ENCODE data around the gene RAB30.

The RAB30 gene

DNA sequence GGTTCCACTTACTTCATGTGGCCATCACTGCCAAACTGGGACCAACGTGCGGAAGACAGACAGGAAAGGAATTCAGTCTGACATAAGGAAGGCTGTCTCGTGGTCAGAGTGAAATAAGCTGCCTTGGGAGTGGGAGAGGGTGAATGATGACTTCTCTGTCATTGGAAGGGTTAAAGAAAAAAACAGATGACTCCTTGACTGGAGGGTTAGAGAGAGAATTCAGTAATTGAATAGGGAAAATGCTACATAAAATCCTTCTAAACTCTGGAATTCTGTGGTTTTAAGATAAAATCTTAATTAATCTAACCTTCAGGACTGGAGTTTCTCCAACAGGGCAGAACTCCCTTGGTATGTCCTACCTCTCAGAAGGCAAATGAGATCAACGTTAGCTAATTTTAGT lies 33.8 kb downstream of the RAB30 start:
- H3K27ac ChIP-seq (replicated peaks; ENCODE audit: low read length) = no peak overlapping the region
- no peak overlapping the region for H4K91ac ChIP-seq (ENCODE audit: low read depth, low read length, poor library complexity)

DNA sequence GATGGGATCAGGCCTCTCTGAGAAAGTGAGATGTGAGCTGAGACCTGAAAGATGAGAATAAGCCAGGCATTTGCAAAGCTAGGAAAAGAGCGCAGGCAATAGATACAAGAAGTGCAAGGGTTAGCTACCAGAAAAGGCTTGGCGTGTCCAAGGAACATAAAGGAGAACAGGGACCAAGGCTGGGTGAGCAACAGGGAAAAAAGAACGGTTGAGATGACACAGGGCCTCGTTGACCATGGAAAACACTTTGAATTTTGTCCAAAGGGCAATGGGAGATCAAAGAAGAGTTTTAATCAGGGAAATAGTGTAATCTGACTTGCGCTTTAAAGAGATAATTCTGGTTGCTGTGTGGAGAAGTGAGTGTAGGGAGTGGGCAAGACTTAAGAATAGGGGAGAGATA lies 35.0 kb downstream of the RAB30 start:
- Histone ChIP-seq H2BK5ac (ENCODE audit: low read length) (no peak overlapping the region), H2BK12ac (ENCODE audit: low read length) (no peak overlapping the region), H3K4me2 (ENCODE audit: insufficient read depth, low read length, poor library complexity, severe bottlenecking) (no peak overlapping the region), H2BK15ac (ENCODE audit: low read length) (no peak overlapping the region), H3K23ac (ENCODE audit: low read depth, low read length, poor library complexity) (no peak overlapping the region), H3K79me1 (ENCODE audit: low read depth, low read length) (no peaks in the 10 kb centered on the region), H3K4me1 (ENCODE audit: control insufficient read depth in 2 of 2, insufficient read depth in 1 of 2, low read depth in 1 of 2, low read length in 2 of 2) (peaks cover 5 to 8% of the 10 kb centered on the region in 2 donors), H3K27ac (replicated peaks; ENCODE audit: low read length) (no peak overlapping the region), H2BK120ac (ENCODE audit: low read depth, low read length) (no peak overlapping the region), H2AFZ (ENCODE audit: low read length) (no peak overlapping the region), H3K14ac (ENCODE audit: low read length) (no peak overlapping the region), H3K4ac (ENCODE audit: low read length) (no peak overlapping the region), H3K18ac (ENCODE audit: low read length) (no peak overlapping the region), H4K8ac (ENCODE audit: low read depth, low read length) (no peak overlapping the region), H4K91ac (ENCODE audit: low read depth, low read length, poor library complexity) (no peak overlapping the region), H3K27me3 (ENCODE audit: control insufficient read depth in 3 of 3, insufficient read depth in 3 of 3, low read depth in 1 of 3, low read length in 3 of 3) (no peaks in the 10 kb centered on the region), H3K36me3 (replicated peaks in 1 of 2; ENCODE audit: control insufficient read depth in 2 of 2, insufficient read depth in 2 of 2, low read length in 2 of 2) (no peaks in the 10 kb centered on the region), H2AK5ac (ENCODE audit: low read depth, low read length) (no peak overlapping the region), H3K9ac (ENCODE audit: low read depth, low read length, poor library complexity) (no peak overlapping the region), H3K4me3 (ENCODE audit: low read length in 2 of 2) (no peak overlapping the region), H3K9me3 (replicated peaks in 1 of 2; ENCODE audit: control insufficient read depth in 2 of 2, insufficient read depth in 1 of 2, low read depth in 1 of 2, low read length in 2 of 2) (no peaks in the 10 kb centered on the region)
- no peak for DNase-seq (ENCODE audit: low spot score)
- WGBS, 2 donors (ENCODE audit: extremely low coverage in 2 of 2, insufficient read length in 2 of 2, insufficient replicate concordance in 1 of 2) = no CpG with 5 or more reads among the region's 5 CpGs

More for the DNA sequence above, 33.8 kb downstream of the RAB30 start:
- H3K4me3 ChIP-seq (ENCODE audit: low read length in 2 of 2) = no peak overlapping the region
- H3K36me3 ChIP-seq (replicated peaks in 1 of 2; ENCODE audit: control insufficient read depth in 2 of 2, insufficient read depth in 2 of 2, low read length in 2 of 2) = no peaks in the 10 kb centered on the region
- no peak overlapping the region for H2AFZ ChIP-seq (ENCODE audit: low read length)
- H3K9me3 ChIP-seq (replicated peaks in 1 of 2; ENCODE audit: control insufficient read depth in 2 of 2, insufficient read depth in 1 of 2, low read depth in 1 of 2, low read length in 2 of 2) = no peaks in the 10 kb centered on the region
- H2AK5ac ChIP-seq (ENCODE audit: low read depth, low read length) = no peak overlapping the region
- H3K4me1 ChIP-seq (ENCODE audit: control insufficient read depth in 2 of 2, insufficient read depth in 1 of 2, low read depth in 1 of 2, low read length in 2 of 2) = peaks cover 5 to 8% of the 10 kb centered on the region in 2 donors
- no peak overlapping the region for H4K8ac ChIP-seq (ENCODE audit: low read depth, low read length)
- no peak overlapping the region for H2BK12ac ChIP-seq (ENCODE audit: low read length)
- H3K4ac ChIP-seq (ENCODE audit: low read length) = no peak overlapping the region
- no peak overlapping the region for H3K4me2 ChIP-seq (ENCODE audit: insufficient read depth, low read length, poor library complexity, severe bottlenecking)
- no peak overlapping the region for H3K18ac ChIP-seq (ENCODE audit: low read length)
- no peak overlapping the region for H3K9ac ChIP-seq (ENCODE audit: low read depth, low read length, poor library complexity)
- no CpG with 5 or more reads among the region's 4 CpGs for WGBS, 2 donors (ENCODE audit: extremely low coverage in 2 of 2, insufficient read length in 2 of 2, insufficient replicate concordance in 1 of 2)
- H3K27me3 ChIP-seq (ENCODE audit: control insufficient read depth in 3 of 3, insufficient read depth in 3 of 3, low read depth in 1 of 3, low read length in 3 of 3) = no peaks in the 10 kb centered on the region
- DNase-seq (ENCODE audit: low spot score) = no peak
- H3K79me1 ChIP-seq (ENCODE audit: low read depth, low read length) = no peaks in the 10 kb centered on the region
- H3K23ac ChIP-seq (ENCODE audit: low read depth, low read length, poor library complexity) = no peak overlapping the region
- H3K14ac ChIP-seq (ENCODE audit: low read length) = no peak overlapping the region
- H2BK120ac ChIP-seq (ENCODE audit: low read depth, low read length) = no peak overlapping the region
- H2BK5ac ChIP-seq (ENCODE audit: low read length) = no peak overlapping the region
- no peak overlapping the region for H2BK15ac ChIP-seq (ENCODE audit: low read length)

DNA sequence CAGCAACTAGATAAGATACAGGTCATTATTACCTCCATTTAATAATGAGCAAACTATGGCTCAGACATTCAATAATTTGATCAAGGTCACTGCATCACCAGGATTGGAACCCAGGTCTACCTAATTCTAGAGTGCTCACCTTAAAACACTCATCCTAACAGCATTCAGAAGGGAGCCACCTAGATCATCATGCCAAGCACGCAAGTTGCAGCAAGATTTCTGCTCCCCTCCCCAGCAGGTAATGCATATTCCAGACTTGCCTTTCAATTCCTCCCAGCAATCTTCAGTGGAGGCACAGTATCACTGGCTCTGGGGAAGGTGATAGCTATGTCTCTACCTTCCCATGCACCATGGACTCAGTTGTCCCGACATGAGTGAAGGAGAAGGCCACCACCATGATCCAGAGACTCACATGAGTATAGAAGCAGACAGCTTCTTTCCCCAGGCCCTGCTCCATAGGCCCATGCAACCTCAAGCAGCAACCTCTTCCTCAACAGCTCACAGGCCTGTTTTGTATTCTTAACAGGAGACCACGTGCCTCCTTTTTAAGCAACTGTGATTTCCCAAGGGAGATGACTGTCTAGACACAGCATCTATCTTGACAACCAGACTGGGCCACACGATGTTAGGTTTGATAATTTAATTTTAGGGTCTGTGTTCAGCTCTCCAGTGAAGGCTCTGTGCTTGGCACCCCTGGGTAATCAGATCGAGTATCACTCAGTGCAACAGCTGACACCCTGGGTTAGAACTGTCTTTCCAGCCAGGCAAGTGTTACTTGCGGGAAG lies 36.4 kb downstream of the RAB30 start:
- Histone ChIP-seq H3K4ac (ENCODE audit: low read length) (no peak overlapping the region), H3K23ac (ENCODE audit: low read depth, low read length, poor library complexity) (no peak overlapping the region), H3K14ac (ENCODE audit: low read length) (no peak overlapping the region), H3K79me1 (ENCODE audit: low read depth, low read length) (no peaks in the 10 kb centered on the region), H2AFZ (ENCODE audit: low read length) (no peak overlapping the region), H3K36me3 (replicated peaks in 1 of 2; ENCODE audit: control insufficient read depth in 2 of 2, insufficient read depth in 2 of 2, low read length in 2 of 2) (no peaks in the 10 kb centered on the region), H3K27ac (replicated peaks; ENCODE audit: low read length) (no peak overlapping the region), H3K27me3 (ENCODE audit: control insufficient read depth in 3 of 3, insufficient read depth in 3 of 3, low read depth in 1 of 3, low read length in 3 of 3) (no peaks in the 10 kb centered on the region), H2BK120ac (ENCODE audit: low read depth, low read length) (no peak overlapping the region), H2AK5ac (ENCODE audit: low read depth, low read length) (no peak overlapping the region), H4K91ac (ENCODE audit: low read depth, low read length, poor library complexity) (no peak overlapping the region), H2BK5ac (ENCODE audit: low read length) (no peak overlapping the region), H3K9ac (ENCODE audit: low read depth, low read length, poor library complexity) (no peak overlapping the region), H3K4me1 (ENCODE audit: control insufficient read depth in 2 of 2, insufficient read depth in 1 of 2, low read depth in 1 of 2, low read length in 2 of 2) (peaks cover 5 to 8% of the 10 kb centered on the region in 2 donors), H3K4me2 (ENCODE audit: insufficient read depth, low read length, poor library complexity, severe bottlenecking) (no peak overlapping the region), H3K18ac (ENCODE audit: low read length) (no peak overlapping the region), H4K8ac (ENCODE audit: low read depth, low read length) (no peak overlapping the region), H3K4me3 (ENCODE audit: low read length in 2 of 2) (no peak overlapping the region), H2BK12ac (ENCODE audit: low read length) (no peak overlapping the region), H2BK15ac (ENCODE audit: low read length) (no peak overlapping the region), H3K9me3 (replicated peaks in 1 of 2; ENCODE audit: control insufficient read depth in 2 of 2, insufficient read depth in 1 of 2, low read depth in 1 of 2, low read length in 2 of 2) (no peaks in the 10 kb centered on the region)
- DNase-seq (ENCODE audit: low spot score) = no peak
- no CpG with 5 or more reads among the region's 6 CpGs for WGBS, 2 donors (ENCODE audit: extremely low coverage in 2 of 2, insufficient read length in 2 of 2, insufficient replicate concordance in 1 of 2)

DNA sequence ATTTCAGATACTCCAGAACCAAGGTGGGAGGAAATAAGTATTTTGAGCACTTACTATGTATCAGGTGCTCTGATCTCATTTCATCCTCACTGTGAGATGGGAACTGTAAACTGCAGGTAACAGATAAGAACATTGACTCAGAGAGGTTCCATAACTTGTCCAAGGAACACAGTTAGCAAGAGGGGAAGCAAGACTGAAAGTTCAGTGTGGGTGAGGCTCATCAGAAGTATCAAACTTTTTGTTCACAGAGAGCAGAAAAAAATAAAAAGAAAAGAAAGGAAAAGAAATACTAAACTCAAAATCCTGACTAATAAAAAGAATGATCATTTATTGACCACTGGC lies 37.1 kb downstream of the RAB30 start:
- Histone ChIP-seq H4K91ac (ENCODE audit: low read depth, low read length, poor library complexity) (no peak overlapping the region), H2BK5ac (ENCODE audit: low read length) (no peak overlapping the region), H3K18ac (ENCODE audit: low read length) (no peak overlapping the region), H3K9me3 (replicated peaks in 1 of 2; ENCODE audit: control insufficient read depth in 2 of 2, insufficient read depth in 1 of 2, low read depth in 1 of 2, low read length in 2 of 2) (no peaks in the 10 kb centered on the region), H2BK15ac (ENCODE audit: low read length) (no peak overlapping the region), H3K4ac (ENCODE audit: low read length) (no peak overlapping the region), H3K4me2 (ENCODE audit: insufficient read depth, low read length, poor library complexity, severe bottlenecking) (no peak overlapping the region), H3K14ac (ENCODE audit: low read length) (no peak overlapping the region), H2BK12ac (ENCODE audit: low read length) (no peak overlapping the region), H2AK5ac (ENCODE audit: low read depth, low read length) (no peak overlapping the region), H2BK120ac (ENCODE audit: low read depth, low read length) (no peak overlapping the region), H3K23ac (ENCODE audit: low read depth, low read length, poor library complexity) (no peak overlapping the region), H3K79me1 (ENCODE audit: low read depth, low read length) (no peaks in the 10 kb centered on the region), H3K9ac (ENCODE audit: low read depth, low read length, poor library complexity) (no peak overlapping the region), H3K27me3 (ENCODE audit: control insufficient read depth in 3 of 3, insufficient read depth in 3 of 3, low read depth in 1 of 3, low read length in 3 of 3) (no peaks in the 10 kb centered on the region), H2AFZ (ENCODE audit: low read length) (peak overlapping the region; percentile 86), H4K8ac (ENCODE audit: low read depth, low read length) (no peak overlapping the region), H3K4me3 (ENCODE audit: low read length in 2 of 2) (no peak overlapping the region), H3K27ac (replicated peaks; ENCODE audit: low read length) (no peak overlapping the region), H3K4me1 (ENCODE audit: control insufficient read depth in 2 of 2, insufficient read depth in 1 of 2, low read depth in 1 of 2, low read length in 2 of 2) (peaks cover 5 to 8% of the 10 kb centered on the region in 2 donors), H3K36me3 (replicated peaks in 1 of 2; ENCODE audit: control insufficient read depth in 2 of 2, insufficient read depth in 2 of 2, low read length in 2 of 2) (no peaks in the 10 kb centered on the region)
- DNase-seq (ENCODE audit: low spot score) = no peak
